ENCODE data around the gene CKAP2L. TPM values are rescaled to one million over a fixed set of nuclear protein-coding genes. Genes with fewer than 3 reads are reported as not detected.

CKAP2L gene
- total RNA-seq, 2 experiments from 2014 or later, result 59.1 to 78.1 TPM

GRCh38 chr2:112787729-112788393, 23.5 kb upstream of the CKAP2L start:
- peaks cover 3% of the 10 kb centered on the region for H3K9me3 Mint-ChIP-seq
- H3K27ac Mint-ChIP-seq, result no peak overlapping the region
- ChIA-PET POLR2A (no interaction called here), CTCF (interaction anchor here (2.1 kb wide), 1 partner anchor 97 kb away, joined by 5 read pairs; no protein-coding TSS in a partner anchor)
- peaks cover 3% of the 10 kb centered on the region for H3K4me1 Mint-ChIP-seq
- peaks cover 11% of the 10 kb centered on the region for H3K27me3 Mint-ChIP-seq
- no peak for DNase-seq
- no peak overlapping the region for H3K4me3 Mint-ChIP-seq
- peaks cover 3% of the 10 kb centered on the region for H3K36me3 Mint-ChIP-seq (ENCODE audit: low read depth)

DNA sequence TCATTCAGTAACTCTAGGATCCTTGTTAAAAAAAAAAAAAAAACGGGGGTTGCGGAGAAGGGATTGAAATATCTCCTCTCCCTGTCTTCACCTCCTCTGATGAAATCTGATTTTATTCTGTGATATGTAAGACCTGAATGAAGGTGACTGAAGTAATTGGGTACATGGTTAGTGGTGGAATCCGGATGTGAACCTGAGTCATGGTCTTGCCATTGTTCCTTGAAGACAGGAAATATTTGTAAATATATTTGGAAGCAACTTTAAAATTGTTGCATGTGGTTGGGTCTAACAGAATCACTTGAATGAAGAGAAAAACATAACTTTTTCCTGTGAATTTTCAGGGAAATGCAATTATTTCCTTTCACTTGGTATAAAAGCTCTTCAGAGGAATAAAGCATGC, 22.9 kb upstream of the CKAP2L start:
- DNase-seq, result no peak
- no peak overlapping the region for H3K4me3 Mint-ChIP-seq
- H3K27ac Mint-ChIP-seq, result no peak overlapping the region
- peaks cover 11% of the 10 kb centered on the region for H3K27me3 Mint-ChIP-seq
- peaks cover 3% of the 10 kb centered on the region for H3K4me1 Mint-ChIP-seq
- CTCF ChIA-PET, result interaction anchor here (2.1 kb wide), 1 partner anchor 98 kb away, joined by 5 read pairs; no protein-coding TSS in a partner anchor
- peaks cover 3% of the 10 kb centered on the region for H3K9me3 Mint-ChIP-seq
- POLR2A ChIA-PET, result no interaction called here
- H3K36me3 Mint-ChIP-seq (ENCODE audit: low read depth), result peaks cover 3% of the 10 kb centered on the region

- Mint-ChIP-seq H3K36me3 (ENCODE audit: low read depth) (no peaks in the 10 kb centered on the region), H3K27ac (no peak within 1 kb of the TSS), H3K4me3 (peak within 1 kb of the TSS; percentile 2), H3K9me3 (no peaks in the 10 kb centered on the region), H3K27me3 (peaks cover 10% of the 10 kb centered on the region), H3K4me1 (peaks cover 3% of the 10 kb centered on the region)
- ChIA-PET CTCF (interaction anchor here (0.9 kb wide), 1 partner anchor 11 kb away, joined by 3 read pairs; no protein-coding TSS in a partner anchor), POLR2A (no interaction called here)
- DNase-seq, result no peak
These were observed 20.1 kb upstream of the CKAP2L start, which contains the start of gene IL1A for GRCh38 chr2:112784199-112785189. TSS of gene IL1A (minus strand) at chr2:112784493. CDS start at chr2:112783770, 723 bp downstream.

GRCh38 chr2:112783187-112783714, 18.8 kb upstream of the CKAP2L start:
- ChIA-PET CTCF (no interaction called here), POLR2A (interaction anchor here (0.7 kb wide), 1 partner anchor 710 kb away, joined by 3 read pairs; no protein-coding TSS in a partner anchor)
- peaks cover 16% of the 10 kb centered on the region for H3K27me3 Mint-ChIP-seq
- peaks cover 3% of the 10 kb centered on the region for H3K4me1 Mint-ChIP-seq
- no peaks in the 10 kb centered on the region for H3K9me3 Mint-ChIP-seq
- no peak overlapping the region for H3K27ac Mint-ChIP-seq
- no peaks in the 10 kb centered on the region for H3K36me3 Mint-ChIP-seq (ENCODE audit: low read depth)
- peak overlapping the region; percentile 2 for H3K4me3 Mint-ChIP-seq
- DNase-seq, result no peak

DNA sequence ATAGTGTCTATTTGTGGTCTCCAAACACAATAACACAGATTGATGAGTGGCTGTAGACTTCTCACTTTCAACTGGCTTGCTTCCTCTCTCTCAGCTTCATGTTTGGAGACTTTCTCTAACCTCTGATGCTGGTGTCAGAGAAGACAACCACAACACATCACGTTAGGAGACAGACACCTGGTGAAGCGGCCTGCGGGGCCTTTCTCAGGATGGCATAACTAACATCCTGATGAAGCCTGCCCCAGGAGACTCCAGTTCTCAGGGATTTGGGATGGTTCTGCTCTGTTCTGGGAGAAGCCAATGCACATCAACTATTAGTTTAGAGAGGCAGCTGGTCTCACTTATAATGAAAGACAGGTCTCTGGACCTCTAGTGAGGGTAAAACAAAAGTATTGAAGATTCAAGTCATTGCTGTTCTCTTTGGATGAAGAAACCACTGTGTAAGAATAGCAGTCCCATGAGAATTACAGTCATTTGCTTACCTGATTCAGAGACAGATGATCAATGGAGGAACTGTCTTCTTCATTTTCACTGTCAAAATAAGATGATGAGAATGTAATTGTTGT, 17.9 kb upstream of the CKAP2L start:
- no peak for DNase-seq
- Mint-ChIP-seq H3K4me3 (no peak overlapping the region), H3K27ac (no peak overlapping the region), H3K27me3 (peaks cover 23% of the 10 kb centered on the region), H3K9me3 (no peaks in the 10 kb centered on the region), H3K4me1 (peaks cover 9% of the 10 kb centered on the region), H3K36me3 (ENCODE audit: low read depth) (peaks cover 2% of the 10 kb centered on the region)
- ChIA-PET CTCF (no interaction called here), POLR2A (no interaction called here)

- peaks cover 6% of the 10 kb centered on the region for H3K36me3 Mint-ChIP-seq (ENCODE audit: low read depth)
- H3K9me3 Mint-ChIP-seq, result no peaks in the 10 kb centered on the region
- CTCF ChIA-PET, result interaction anchor here (2.6 kb wide), 1 partner anchor 30 kb away, joined by 5 read pairs; no protein-coding TSS in a partner anchor
- H3K27ac Mint-ChIP-seq, result no peak overlapping the region
- no peak overlapping the region for H3K4me3 Mint-ChIP-seq
- POLR2A ChIA-PET, result no interaction called here
- peaks cover 16% of the 10 kb centered on the region for H3K4me1 Mint-ChIP-seq
- peaks cover 29% of the 10 kb centered on the region for H3K27me3 Mint-ChIP-seq
- no peak for DNase-seq
These were observed 15.2 kb upstream of the CKAP2L start for GRCh38 chr2:112779598-112779997.

DNA sequence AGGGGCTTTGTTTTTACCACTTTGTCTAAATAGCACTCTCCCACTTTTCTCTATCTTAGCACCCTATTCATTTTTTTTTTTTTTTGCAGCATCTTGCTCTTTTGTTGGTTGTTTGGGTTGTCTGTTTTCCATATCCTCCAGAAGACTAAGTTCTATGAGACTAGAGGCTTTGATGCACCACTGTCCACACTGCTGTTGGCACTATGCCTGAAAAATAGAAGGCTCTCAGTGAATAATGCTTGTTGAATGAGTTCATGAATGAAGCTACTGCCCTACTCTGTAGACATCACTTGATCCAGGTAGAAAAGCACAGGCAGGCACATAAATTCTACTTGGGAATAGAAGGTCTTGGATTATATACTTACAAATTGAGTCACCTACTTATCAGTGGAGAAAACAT, 12.6 kb upstream of the CKAP2L start:
- Mint-ChIP-seq H3K27me3 (peaks cover 28% of the 10 kb centered on the region), H3K9me3 (no peaks in the 10 kb centered on the region), H3K27ac (no peak overlapping the region), H3K4me1 (peaks cover 18% of the 10 kb centered on the region), H3K36me3 (ENCODE audit: low read depth) (peaks cover 8% of the 10 kb centered on the region), H3K4me3 (no peak overlapping the region)
- CTCF ChIA-PET, result interaction anchor here (0.7 kb wide), 1 partner anchor 406 kb away, joined by 6 read pairs; no protein-coding TSS in a partner anchor
- no peak for DNase-seq
- POLR2A ChIA-PET, result no interaction called here

- Mint-ChIP-seq H3K4me1 (peaks cover 18% of the 10 kb centered on the region), H3K27ac (no peak overlapping the region), H3K27me3 (peaks cover 28% of the 10 kb centered on the region), H3K9me3 (no peaks in the 10 kb centered on the region), H3K4me3 (no peak overlapping the region), H3K36me3 (ENCODE audit: low read depth) (peaks cover 8% of the 10 kb centered on the region)
- CTCF ChIA-PET, result no interaction called here
- POLR2A ChIA-PET, result no interaction called here
- no peak for DNase-seq
These were observed 11.7 kb upstream of the CKAP2L start for GRCh38 chr2:112776113-112776512.

- Mint-ChIP-seq H3K4me3 (no peak overlapping the region), H3K9me3 (peaks cover 2% of the 10 kb centered on the region), H3K27ac (no peak overlapping the region), H3K27me3 (peaks cover 28% of the 10 kb centered on the region), H3K4me1 (peaks cover 18% of the 10 kb centered on the region), H3K36me3 (ENCODE audit: low read depth) (peaks cover 8% of the 10 kb centered on the region)
- DNase-seq, result no peak
- ChIA-PET CTCF (no interaction called here), POLR2A (no interaction called here)
These were observed 10.3 kb upstream of the CKAP2L start for GRCh38 chr2:112774536-112775285.

GRCh38 chr2:112773556-112773955, 9.1 kb upstream of the CKAP2L start:
- peaks cover 21% of the 10 kb centered on the region for H3K27me3 Mint-ChIP-seq
- H3K36me3 Mint-ChIP-seq (ENCODE audit: low read depth), result peaks cover 8% of the 10 kb centered on the region
- ChIA-PET CTCF (no interaction called here), POLR2A (no interaction called here)
- no peak for DNase-seq
- H3K4me3 Mint-ChIP-seq, result no peak overlapping the region
- H3K4me1 Mint-ChIP-seq, result peaks cover 18% of the 10 kb centered on the region
- no peak overlapping the region for H3K27ac Mint-ChIP-seq
- peaks cover 2% of the 10 kb centered on the region for H3K9me3 Mint-ChIP-seq

GRCh38 chr2:112772911-112773475, 8.6 kb upstream of the CKAP2L start:
- peaks cover 22% of the 10 kb centered on the region for H3K4me1 Mint-ChIP-seq
- POLR2A ChIA-PET, result no interaction called here
- H3K27me3 Mint-ChIP-seq, result peaks cover 17% of the 10 kb centered on the region
- H3K4me3 Mint-ChIP-seq, result no peak overlapping the region
- H3K9me3 Mint-ChIP-seq, result peaks cover 6% of the 10 kb centered on the region
- DNase-seq, result no peak
- peaks cover 10% of the 10 kb centered on the region for H3K36me3 Mint-ChIP-seq (ENCODE audit: low read depth)
- no peak overlapping the region for H3K27ac Mint-ChIP-seq
- CTCF ChIA-PET, result interaction anchor here (0.7 to 1.0 kb wide), 2 partner anchors 9 to 169 kb away, joined by 3 read pairs; no protein-coding TSS in a partner anchor

GRCh38 chr2:112772322-112772721, 7.9 kb upstream of the CKAP2L start:
- Mint-ChIP-seq H3K9me3 (peaks cover 12% of the 10 kb centered on the region), H3K4me1 (peaks cover 22% of the 10 kb centered on the region), H3K4me3 (no peak overlapping the region), H3K27me3 (peaks cover 12% of the 10 kb centered on the region), H3K27ac (no peak overlapping the region), H3K36me3 (ENCODE audit: low read depth) (peaks cover 14% of the 10 kb centered on the region)
- POLR2A ChIA-PET, result no interaction called here
- no peak for DNase-seq
- CTCF ChIA-PET, result interaction anchor here (0.7 to 1.0 kb wide), 2 partner anchors 9 to 169 kb away, joined by 3 read pairs; no protein-coding TSS in a partner anchor
